K562 (cell line): Measurements from ENCODE around the gene LATS1. TPM values are rescaled to one million over a fixed set of nuclear protein-coding genes. Genes with fewer than 3 reads are reported as not detected.

ENCODE experiments used
- CCNT2 ChIP-seq: IDR thresholded peaks from 2 replicates; pipeline ENCODE4 v1.6.1; 2011; ENCODE audit warnings: borderline replicate concordance, low read depth, mild to moderate bottlenecking, moderate library complexity, mixed read lengths, low read length; ENCODE audit not compliant: insufficient read length; ENCODE audit errors: extremely low read depth
- CTBP1 ChIP-seq: fragments of 450-650 bp; IDR thresholded peaks from 2 replicates; pipeline ENCODE4 v1.6.1; 2016; ENCODE audit warnings: borderline replicate concordance
- CXXC5 ChIP-seq: fragments of 250-450 bp; sonication (Bioruptor Pico); IDR thresholded peaks from 2 replicates; pipeline ENCODE4 v1.8.0; 2022; ENCODE audit warnings: inconsistent platforms, mild to moderate bottlenecking, moderate library complexity
- DLX4 ChIP-seq: fragments of 250-450 bp; sonication (Bioruptor Pico); IDR thresholded peaks from 2 replicates; pipeline ENCODE4 v1.6.1; 2021; ENCODE audit warnings: mild to moderate bottlenecking
- ERF ChIP-seq: fragments of 450-650 bp; formaldehyde crosslinking; IDR thresholded peaks from 2 replicates; pipeline ENCODE4 v1.4.0; 2020; ENCODE audit warnings: mild to moderate bottlenecking, mixed read lengths
- FOXP1 ChIP-seq: sonication (generic); formaldehyde crosslinking; IDR thresholded peaks from 2 replicates; pipeline ENCODE4 v1.8.0; 2022; ENCODE audit warnings: mild to moderate bottlenecking, missing genetic modification reagents
- KDM5B ChIP-seq: fragments of 200-600 bp; sonication (generic); IDR thresholded peaks from 2 replicates; pipeline ENCODE4 v1.6.1; 2012; ENCODE audit warnings: low read depth, mild to moderate bottlenecking, moderate library complexity, low read length, control low read depth, inconsistent platforms; ENCODE audit not compliant: insufficient replicate concordance
- L3MBTL2 ChIP-seq: fragments of 450-650 bp; IDR thresholded peaks from 2 replicates; pipeline ENCODE4 v1.6.1; 2016; ENCODE audit warnings: mild to moderate bottlenecking, moderate library complexity
- NFE2 ChIP-seq: IDR thresholded peaks from 2 replicates; pipeline ENCODE4 v1.6.1; 2014; ENCODE audit warnings: antibody characterized with exemption, low read depth
- PHB2 ChIP-seq: fragments of 450-650 bp; IDR thresholded peaks from 2 replicates; pipeline ENCODE4 v1.6.1; 2017; ENCODE audit warnings: low read depth
- POLR2H ChIP-seq: IDR thresholded peaks from 2 replicates; pipeline ENCODE4 v1.6.1; 2016; ENCODE audit warnings: missing genetic modification characterization, low read depth, mild to moderate bottlenecking, control low read depth, missing compliant biosample characterization, moderate library complexity
- SFPQ ChIP-seq: fragments of 200-400 bp; formaldehyde crosslinking; IDR thresholded peaks from 2 replicates; pipeline ENCODE4 v1.6.1; 2017; ENCODE audit warnings: mild to moderate bottlenecking, low read depth, low read length, moderate library complexity
- SREBF1 ChIP-seq: fragments of 150-350 bp; IDR thresholded peaks from 2 replicates; pipeline ENCODE4 v1.6.1; 2014; ENCODE audit warnings: antibody characterized with exemption, low read depth, low read length, borderline replicate concordance
- SUPT5H ChIP-seq: fragments of 450-650 bp; IDR thresholded peaks from 2 replicates; pipeline ENCODE4 v1.6.1; 2016
- TGIF2 ChIP-seq: sonication (generic); formaldehyde crosslinking; IDR thresholded peaks from 2 replicates; pipeline ENCODE4 v1.8.1; 2022; ENCODE audit warnings: mild to moderate bottlenecking, missing genetic modification reagents, moderate library complexity
- THAP7 ChIP-seq: fragments of 250-450 bp; sonication (Bioruptor Pico); IDR thresholded peaks from 2 replicates; pipeline ENCODE4 v1.5.0; 2021
- ZBTB7A ChIP-seq: IDR thresholded peaks from 2 replicates; pipeline ENCODE4 v1.6.1; 2011; ENCODE audit warnings: low read depth, mild to moderate bottlenecking, low read length, moderate library complexity, borderline replicate concordance; ENCODE audit not compliant: control insufficient read depth
- ZBTB9 ChIP-seq: fragments of 450-650 bp; formaldehyde crosslinking; IDR thresholded peaks from 2 replicates; pipeline ENCODE4 v1.4.0; 2020; ENCODE audit warnings: mild to moderate bottlenecking, moderate library complexity
- ZNF655 ChIP-seq: fragments of 250-450 bp; sonication (Bioruptor Pico); IDR thresholded peaks from 2 replicates; pipeline ENCODE4 v1.5.0; 2021
- ZNF740 ChIP-seq, 3 experiments: fragments of 200-800 bp in 1 of 3; sonication (Bioruptor generic) in 1 of 3; sonication (generic) in 1 of 3; formaldehyde crosslinking in 1 of 3; IDR thresholded peaks; 2 replicates each; pipeline versions ENCODE4 v1.6.1 to v1.8.0; 2016 to 2022; ENCODE audit warnings: mild to moderate bottlenecking in 2 of 3, missing compliant biosample characterization in 2 of 3, missing genetic modification characterization in 2 of 3, missing genetic modification reagents in 1 of 3
- ZNF830 ChIP-seq: fragments of 250-450 bp; sonication (Bioruptor Pico); IDR thresholded peaks from 2 replicates; pipeline ENCODE4 v1.5.0; 2021; ENCODE audit warnings: mild to moderate bottlenecking
- polyA plus RNA-seq, 8 experiments: library from polyadenylated mRNA; depleted of rRNA in 4 of 8; stranded (reverse) in 5 of 8; unstranded in 3 of 8; fragments of >200 nt; fragmentation: Nextera tagmentation in 2 of 8; fragmentation: Illumina TruSeq in 1 of 8; extraction: Ambion mirVana in 2 of 8; extraction: Trizol in 1 of 8; gene quantifications; 2 replicates each; pipeline versions ENCODE4 v1.2.1 to v1.2.3, GENCODE V29; 2011 to 2014; ENCODE audit warnings: inconsistent platforms in 1 of 8, missing spikeins in 1 of 8
- total RNA-seq, 7 experiments: library from RNA; depleted of rRNA in 6 of 7; stranded (reverse); fragments of >200 nt in 6 of 7; fragmentation: Illumina TruSeq in 2 of 7; extraction: Trizol in 2 of 7; gene quantifications; 2 replicates each; pipeline versions ENCODE4 v1.2.1 to v1.2.3, GENCODE V29; 2011 to 2021; ENCODE audit warnings: low replicate concordance in 1 of 7

Gene LATS1
- total and polyA plus RNA-seq, 9 of the 15 experiments (the other 6 are each of a cell fraction or from before 2014, with no cell fraction given): 5.0 to 36.3 (median 18.4) TPM

GRCh38 chr6:149749594-149750135, 31.8 kb upstream of the LATS1 start, which contains the start of gene PCMT1 (continued):
- peak; percentile 89 for TF ChIP-seq CTBP1
- peak; percentile 87 for TF ChIP-seq CXXC5 (CRISPR knock-in tag)
- TF ChIP-seq TGIF2: peak; percentile 3; the same call in 1 of the 2 replicates
- TF ChIP-seq POLR2H (tag): peak; percentile 91; the same call in 1 of the 2 replicates
- TF ChIP-seq SREBF1: no peak
- TF ChIP-seq KDM5B: peak; percentile 82
- TF ChIP-seq FOXP1 (CRISPR knock-in tag): peak; percentile 87; the same call in 1 of the 2 replicates
- TF ChIP-seq SFPQ: no peak
- TF ChIP-seq ERF (CRISPR knock-in tag): 0 out of 2 replicates have a peak, but pooled peaks have one; percentile 84
- no peak for TF ChIP-seq ZNF655
- TF ChIP-seq ZNF830: no peak
- peak; percentile 59; the same call in 1 of the 2 replicates for TF ChIP-seq NFE2
- TF ChIP-seq ZBTB7A: peak; percentile 65; the same call in 1 of the 2 replicates
- TF ChIP-seq SUPT5H: peak; percentile 97
- no peak for TF ChIP-seq DLX4 (CRISPR knock-in tag)
- TF ChIP-seq ZNF740 (CRISPR knock-in tag; IDR thresholded peaks at IDR 0.05): peak; percentile 62; the same call in 1 of the 2 replicates
- TF ChIP-seq ZNF740 (tag; IDR thresholded peaks at IDR 0.05): no peak
- peak; percentile 74; the same call in 1 of the 2 replicates for TF ChIP-seq THAP7
- TF ChIP-seq L3MBTL2: peak; percentile 63; the same call in 1 of the 2 replicates
- no peak for TF ChIP-seq PHB2
- TF ChIP-seq ZBTB9 (CRISPR knock-in tag): peak; percentile 79; the same call in 1 of the 2 replicates
- TF ChIP-seq CCNT2: peak; percentile 27
